Erythroblast (primary cell): Measurements from ENCODE around the gene CST6.

Experiments used
- DNase-seq, 2 experiments: peaks; one replicate each; lab custom pipeline; 2025; lab: John Stamatoyannopoulos, UW
- GATA1 ChIP-seq: IDR thresholded peaks from 2 replicates; pipeline ENCODE4 v1.6.1; 2011; ENCODE audit warnings: low read depth, mild to moderate bottlenecking, control low read depth, low read length, moderate library complexity
- POLR2A ChIP-seq: IDR thresholded peaks from 2 replicates; pipeline ENCODE4 v1.6.1; 2011; ENCODE audit warnings: mild to moderate bottlenecking, low read length

Gene CST6

GRCh38 chr11:66052664-66052982 lies 40.8 kb downstream of the CST6 start:
- TF ChIP-seq GATA1 = no peak
- TF ChIP-seq POLR2A = no peak

GRCh38 chr11:66055021-66055420 lies 43.2 kb downstream of the CST6 start:
- no peak for TF ChIP-seq POLR2A
- TF ChIP-seq GATA1 = no peak

More at GRCh38 chr11:66052664-66052982, 40.8 kb downstream of the CST6 start:
- DNase-seq = no peak

GRCh38 chr11:66056501-66056900 lies 44.7 kb downstream of the CST6 start:
- TF ChIP-seq GATA1 (no peak), POLR2A (no peak)
- DNase-seq = no peak

More at GRCh38 chr11:66055021-66055420, 43.2 kb downstream of the CST6 start:
- no peak for DNase-seq

- no peak for DNase-seq
- TF ChIP-seq GATA1 = no peak
- TF ChIP-seq POLR2A = no peak
Observed at GRCh38 chr11:66059966-66060680, 48.3 kb downstream of the CST6 start.

- DNase-seq = no peak
Observed at GRCh38 chr11:66061268-66061667, 49.5 kb downstream of the CST6 start.

GRCh38 chr11:66062408-66062807 lies 50.6 kb downstream of the CST6 start:
- no peak for TF ChIP-seq GATA1
- no peak for TF ChIP-seq POLR2A
- no peak for DNase-seq

More at GRCh38 chr11:66061268-66061667, 49.5 kb downstream of the CST6 start:
- TF ChIP-seq GATA1 (no peak), POLR2A (no peak)
